Left lung (tissue), 10 donors: ENCODE results near the gene RPL39L. TPM values are rescaled to one million over a fixed set of nuclear protein-coding genes. Genes with fewer than 3 reads are reported as not detected.

Experiments
- ATAC-seq: fragments of 200-7000 bp; cut with Tn5 transposase; one replicate; pipeline ENCODE4 v1.9.1; 2020; ENCODE audit warnings: moderate library complexity
- DNase-seq, 4 donors: peaks; one replicate each; pipeline ENCODE4 v3.0.0-alpha.2; 2013 to 2020
- H3K27ac ChIP-seq, 2 donors: fragments of 200-600 bp; sonication (generic) in 1 of 2; one replicate each; pipeline versions ENCODE4 v1.5.0 to v1.8.0; 2020 to 2021
- H3K27me3 ChIP-seq, 2 donors: fragments of 200-600 bp; sonication (generic) in 1 of 2; one replicate each; pipeline versions ENCODE4 v1.5.0 to v1.8.0; 2020 to 2021
- H3K36me3 ChIP-seq, 2 donors: fragments of 200-600 bp; sonication (generic) in 1 of 2; one replicate each; pipeline versions ENCODE4 v1.5.0 to v1.8.0; 2020 to 2021
- H3K4me1 ChIP-seq, 2 donors: fragments of 200-600 bp; one replicate each; pipeline ENCODE4 v1.8.0; 2021
- H3K4me3 ChIP-seq, 2 donors: fragments of 200-600 bp; sonication (generic) in 1 of 2; one replicate each; pipeline versions ENCODE4 v1.5.0 to v1.8.0; 2020 to 2021; ENCODE audit warnings: mild to moderate bottlenecking in 1 of 2
- H3K9me3 ChIP-seq, 2 donors: fragments of 200-600 bp; sonication (generic) in 1 of 2; one replicate each; pipeline versions ENCODE4 v1.5.0 to v1.8.0; 2020 to 2021
- CTCF ChIP-seq, 2 donors: fragments of 200-600 bp; sonication (generic) in 1 of 2; IDR thresholded peaks; one replicate each; pipeline versions ENCODE4 v1.5.0 to v1.8.0; 2021; ENCODE audit warnings: antibody characterized with exemption in 2 of 2
- intact Hi-C, 2 donors: fragments of 100-400 bp; cut with DNase I; formaldehyde crosslinking; loops; one replicate each; pipeline versions ENCODE4 v1.11.2 to v1.14.2; 2022
- polyA plus RNA-seq, 6 donors: library from polyadenylated mRNA; unstranded; fragments of 120-200 nt; gene quantifications; one replicate each; pipeline ENCODE4 v1.2.1, GENCODE V29; 2013; ENCODE audit not compliant: insufficient read length in 6 of 6
- total RNA-seq, 2 donors: library from RNA; stranded (reverse); fragmentation: NEBNext Ultra II Directional; extraction: Animal tissue kit (Norgen Biotek cat#: 25700); gene quantifications; one replicate each; pipeline ENCODE4 v1.2.1, GENCODE V29; 2021
- donor health status: DM: no; HTN: yes; CAD: no.
- donor health status: DM: no; HTN: no; CAD: no.

Gene RPL39L
- total and polyA plus RNA-seq, 8 donors = 7.4 to 19.9 (median 13.5) TPM

GRCh38 chr3:187131981-187132380 lies 7.3 kb downstream of the RPL39L start:
- TF ChIP-seq CTCF (IDR thresholded peaks at IDR 0.05) = no peak
- ATAC-seq (no peak), DNase-seq (no peak)
- no peaks in the 10 kb centered on the region for H3K27me3 ChIP-seq
- H3K9me3 ChIP-seq = peaks cover 0 to 9% of the 10 kb centered on the region in 2 donors
- intact Hi-C loops = no loop called here
- no peak overlapping the region for H3K4me3 ChIP-seq
- H3K36me3 ChIP-seq = no peaks in the 10 kb centered on the region
- no peak overlapping the region for H3K27ac ChIP-seq
- peaks cover 0 to 15% of the 10 kb centered on the region in 2 donors for H3K4me1 ChIP-seq

GRCh38 chr3:187130346-187131066 lies 8.8 kb downstream of the RPL39L start:
- TF ChIP-seq CTCF (IDR thresholded peaks at IDR 0.05) = no peak
- Histone ChIP-seq H3K4me3 (no peak overlapping the region), H3K9me3 (peaks cover 0 to 9% of the 10 kb centered on the region in 2 donors), H3K27ac (peak overlapping the region; percentile 54 to 72), H3K4me1 (peaks cover 0 to 15% of the 10 kb centered on the region in 2 donors), H3K36me3 (no peaks in the 10 kb centered on the region), H3K27me3 (no peaks in the 10 kb centered on the region)
- intact Hi-C loops = no loop called here
- DNase-seq (no peak), ATAC-seq (peak; percentile 86)

GRCh38 chr3:187125319-187126031 lies 13.8 kb downstream of the RPL39L start:
- Histone ChIP-seq H3K4me1 (peaks cover 0 to 7% of the 10 kb centered on the region in 2 donors), H3K27ac (no peak overlapping the region), H3K27me3 (no peaks in the 10 kb centered on the region), H3K9me3 (peaks cover 0 to 3% of the 10 kb centered on the region in 2 donors), H3K4me3 (no peak overlapping the region), H3K36me3 (no peaks in the 10 kb centered on the region)
- no peak for ATAC-seq
- intact Hi-C loops = no loop called here
- no peak for DNase-seq
- TF ChIP-seq CTCF (IDR thresholded peaks at IDR 0.05) = no peak

- intact Hi-C loops = no loop called here
- Histone ChIP-seq H3K27me3 (no peaks in the 10 kb centered on the region), H3K36me3 (no peaks in the 10 kb centered on the region), H3K9me3 (peaks cover 0 to 3% of the 10 kb centered on the region in 2 donors), H3K4me1 (no peaks in the 10 kb centered on the region), H3K4me3 (no peak overlapping the region), H3K27ac (no peak overlapping the region)
- ATAC-seq (no peak), DNase-seq (no peak)
- TF ChIP-seq CTCF (IDR thresholded peaks at IDR 0.05) = no peak
These were observed 17.0 kb downstream of the RPL39L start for GRCh38 chr3:187122261-187122660.

- intact Hi-C loops = no loop called here
- Histone ChIP-seq H3K27me3 (no peaks in the 10 kb centered on the region), H3K27ac (no peak overlapping the region), H3K4me1 (no peaks in the 10 kb centered on the region), H3K9me3 (no peaks in the 10 kb centered on the region), H3K4me3 (no peak overlapping the region), H3K36me3 (no peaks in the 10 kb centered on the region)
- DNase-seq = no peak
- TF ChIP-seq CTCF (IDR thresholded peaks at IDR 0.05) = no peak
- ATAC-seq = no peak
These were observed 19.0 kb downstream of the RPL39L start for GRCh38 chr3:187120326-187120725.
